HEK293T (cell line): ENCODE data around the gene STIM1.

Source experiments
- ARNT ChIP-seq: fragments of 450-650 bp; IDR thresholded peaks from 2 replicates; pipeline ENCODE4 v1.6.1; 2017; ENCODE audit warnings: mild to moderate bottlenecking
- BHLHE40 ChIP-seq: fragments of 450-650 bp; IDR thresholded peaks from 2 replicates; pipeline ENCODE4 v1.6.1; 2016; ENCODE audit warnings: mild to moderate bottlenecking, moderate library complexity, borderline replicate concordance
- FOXA1 ChIP-seq: fragments of 450-650 bp; IDR thresholded peaks from 2 replicates; pipeline ENCODE4 v1.6.1; 2016; ENCODE audit warnings: mild to moderate bottlenecking
- FOXK2 ChIP-seq: fragments of 450-650 bp; IDR thresholded peaks from 2 replicates; pipeline ENCODE4 v1.6.1; 2016; ENCODE audit warnings: mild to moderate bottlenecking
- LEF1 ChIP-seq: fragments of 450-650 bp; IDR thresholded peaks from 2 replicates; pipeline ENCODE4 v1.6.1; 2017; ENCODE audit warnings: mild to moderate bottlenecking, borderline replicate concordance
- SP1 ChIP-seq: fragments of 450-650 bp; IDR thresholded peaks from 2 replicates; pipeline ENCODE4 v1.6.1; 2017
- TARDBP ChIP-seq: fragments of 450-650 bp; IDR thresholded peaks from 2 replicates; pipeline ENCODE4 v1.6.1; 2016
- ZNF384 ChIP-seq: fragments of 450-650 bp; IDR thresholded peaks from 2 replicates; pipeline ENCODE4 v1.6.1; 2016
- TF ChIP-seq, protein P1 (sequence below): fragments of 450-650 bp; IDR thresholded peaks from 2 replicates; pipeline ENCODE4 v1.6.1; 2016

DNA sequence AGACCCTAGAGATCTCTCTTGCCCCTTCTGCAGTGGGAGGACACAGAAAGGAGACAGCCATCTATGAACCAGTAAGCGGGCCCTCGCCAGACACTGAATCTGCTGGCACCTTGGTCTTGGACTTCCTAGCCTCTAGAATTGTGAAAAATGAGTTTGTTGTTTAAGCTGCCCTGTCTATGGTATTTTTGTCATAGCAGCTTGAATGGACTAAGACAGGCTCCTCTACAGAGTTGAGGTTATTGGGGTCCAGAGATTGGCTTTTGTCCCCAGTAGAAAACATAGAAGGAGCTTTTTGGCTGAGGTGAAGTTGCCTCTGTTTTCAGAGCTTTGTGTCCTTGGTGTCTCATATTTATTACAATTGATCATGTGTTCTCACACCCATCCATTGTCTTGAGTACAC, 77.2 kb downstream of the STIM1 start:
- TF ChIP-seq FOXK2 (no peak), FOXA1 (no peak), TARDBP (no peak), LEF1 (no peak), ZNF384 (no peak), ARNT (no peak), BHLHE40 (no peak), SP1 (no peak)
- TF ChIP-seq, protein P1, sequence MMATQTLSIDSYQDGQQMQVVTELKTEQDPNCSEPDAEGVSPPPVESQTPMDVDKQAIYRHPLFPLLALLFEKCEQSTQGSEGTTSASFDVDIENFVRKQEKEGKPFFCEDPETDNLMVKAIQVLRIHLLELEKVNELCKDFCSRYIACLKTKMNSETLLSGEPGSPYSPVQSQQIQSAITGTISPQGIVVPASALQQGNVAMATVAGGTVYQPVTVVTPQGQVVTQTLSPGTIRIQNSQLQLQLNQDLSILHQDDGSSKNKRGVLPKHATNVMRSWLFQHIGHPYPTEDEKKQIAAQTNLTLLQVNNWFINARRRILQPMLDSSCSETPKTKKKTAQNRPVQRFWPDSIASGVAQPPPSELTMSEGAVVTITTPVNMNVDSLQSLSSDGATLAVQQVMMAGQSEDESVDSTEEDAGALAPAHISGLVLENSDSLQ = no peak
